ENCODE data around the gene PKP4.

PKP4 gene

DNA sequence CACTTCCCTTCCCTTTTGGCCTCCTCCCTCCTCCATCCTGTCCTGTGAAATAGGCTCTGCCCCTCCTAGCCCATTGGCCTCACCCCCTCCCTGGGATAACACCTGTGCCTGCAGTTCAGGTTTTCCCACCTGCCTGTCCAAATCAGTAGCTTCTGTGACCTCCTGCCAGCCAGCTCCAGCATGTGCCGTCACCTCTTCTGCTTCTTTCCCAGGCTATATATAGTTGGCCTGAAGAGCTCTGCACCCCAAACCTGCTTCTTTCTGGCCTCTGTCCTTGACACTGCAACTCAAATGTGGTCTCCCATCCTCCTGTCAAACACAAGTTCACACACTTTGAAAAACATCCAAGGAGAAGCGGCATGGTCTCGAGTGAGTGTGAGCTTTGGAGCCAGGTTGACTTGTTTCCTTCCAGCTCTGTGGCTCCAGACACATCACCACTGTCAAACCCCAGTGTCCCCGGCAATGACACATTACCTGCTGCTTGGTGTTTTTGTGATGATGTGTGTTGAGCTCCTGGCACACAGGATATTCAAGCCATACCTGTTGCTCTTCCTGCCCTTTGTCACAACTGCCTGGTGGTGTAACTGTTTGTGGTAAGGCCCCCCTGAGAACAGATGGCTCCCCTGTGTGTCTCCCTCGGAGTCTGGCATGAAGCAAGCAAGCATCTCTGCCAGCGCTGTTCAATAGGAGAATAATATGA, 194.8 kb downstream of the PKP4 start:
- Histone ChIP-seq H3K4me3 (ENCODE audit: low read depth, low read length) (no peak overlapping the region), H3K9me3 (no peaks in the 10 kb centered on the region), H3K36me3 (no peaks in the 10 kb centered on the region), H3K4me1 (peaks cover 3% of the 10 kb centered on the region; the same call in 1 of the 2 replicates), H3K27me3 (no peaks in the 10 kb centered on the region)
- no peak for DNase-seq
- no peak for TF ChIP-seq CTCF (IDR thresholded peaks at IDR 0.05; ENCODE audit: low read depth, low read length)

DNA sequence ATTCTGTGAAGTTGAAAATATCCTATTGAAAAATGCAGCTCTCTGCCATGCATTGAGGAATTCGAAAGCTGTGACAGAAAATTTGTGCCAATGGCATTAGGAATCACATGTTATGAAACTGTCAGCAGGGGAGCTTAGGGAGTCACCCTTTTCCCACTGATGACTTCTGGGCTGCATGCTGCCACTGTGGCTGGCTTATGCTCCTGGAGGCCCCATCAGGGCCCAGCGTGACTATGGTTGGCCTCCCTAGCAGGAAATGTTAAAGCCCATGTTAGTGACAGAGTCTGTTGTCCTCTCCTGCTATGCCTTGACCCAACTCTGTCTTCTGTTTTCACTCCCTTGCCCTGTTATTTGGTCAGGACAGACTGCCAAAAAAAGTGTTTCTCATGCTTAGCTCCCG, 198.9 kb downstream of the PKP4 start:
- no peak overlapping the region for H3K4me3 ChIP-seq (ENCODE audit: low read depth, low read length)
- no peak for DNase-seq
- peaks cover 3% of the 10 kb centered on the region; the same call in 1 of the 2 replicates for H3K4me1 ChIP-seq
- H3K9me3 ChIP-seq = no peaks in the 10 kb centered on the region
- no peaks in the 10 kb centered on the region for H3K36me3 ChIP-seq
- TF ChIP-seq CTCF (IDR thresholded peaks at IDR 0.05; ENCODE audit: low read depth, low read length) = no peak
- H3K27me3 ChIP-seq = no peaks in the 10 kb centered on the region

- no peaks in the 10 kb centered on the region for H3K27me3 ChIP-seq
- no peak for TF ChIP-seq CTCF (IDR thresholded peaks at IDR 0.05; ENCODE audit: low read depth, low read length)
- H3K4me3 ChIP-seq (ENCODE audit: low read depth, low read length) = no peak overlapping the region
- H3K4me1 ChIP-seq = peaks cover 3% of the 10 kb centered on the region; the same call in 1 of the 2 replicates
- no peaks in the 10 kb centered on the region for H3K9me3 ChIP-seq
- no peaks in the 10 kb centered on the region for H3K36me3 ChIP-seq
- DNase-seq = no peak
Observed at GRCh38 chr2:158656492-158657229, 199.9 kb downstream of the PKP4 start.

GRCh38 chr2:158658396-158658795, 201.6 kb downstream of the PKP4 start:
- no peaks in the 10 kb centered on the region for H3K36me3 ChIP-seq
- H3K4me1 ChIP-seq = no peaks in the 10 kb centered on the region
- DNase-seq = no peak
- no peaks in the 10 kb centered on the region for H3K27me3 ChIP-seq
- TF ChIP-seq CTCF (IDR thresholded peaks at IDR 0.05; ENCODE audit: low read depth, low read length) = no peak
- no peaks in the 10 kb centered on the region for H3K9me3 ChIP-seq
- H3K4me3 ChIP-seq (ENCODE audit: low read depth, low read length) = no peak overlapping the region

DNA sequence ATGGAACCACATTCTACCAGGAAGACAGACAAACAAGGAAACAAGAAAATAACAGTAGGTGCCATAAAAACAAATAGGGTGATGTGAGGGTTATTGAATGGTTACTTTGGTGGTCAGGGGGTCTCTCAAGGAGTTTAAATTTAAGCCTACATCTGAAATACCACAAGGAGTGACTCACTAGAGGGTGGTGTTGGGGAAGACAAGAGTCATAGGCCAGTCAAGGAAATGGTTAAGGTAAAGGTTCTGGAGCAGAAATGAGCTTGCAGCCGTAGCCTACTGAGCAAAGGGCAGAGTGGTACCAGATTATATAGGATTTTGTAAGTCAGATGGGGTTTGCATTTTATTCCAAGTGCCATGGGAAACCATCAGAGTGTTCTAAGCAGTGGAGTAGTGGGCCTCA, 202.7 kb downstream of the PKP4 start:
- Histone ChIP-seq H3K9me3 (no peaks in the 10 kb centered on the region), H3K4me3 (ENCODE audit: low read depth, low read length) (no peak overlapping the region), H3K4me1 (no peaks in the 10 kb centered on the region), H3K27me3 (no peaks in the 10 kb centered on the region), H3K36me3 (no peaks in the 10 kb centered on the region)
- DNase-seq = no peak
- TF ChIP-seq CTCF (IDR thresholded peaks at IDR 0.05; ENCODE audit: low read depth, low read length) = no peak

GRCh38 chr2:158661231-158661630, 204.5 kb downstream of the PKP4 start:
- H3K4me3 ChIP-seq (ENCODE audit: low read depth, low read length) = no peak overlapping the region
- H3K4me1 ChIP-seq = no peaks in the 10 kb centered on the region
- no peaks in the 10 kb centered on the region for H3K9me3 ChIP-seq
- no peaks in the 10 kb centered on the region for H3K36me3 ChIP-seq
- no peaks in the 10 kb centered on the region for H3K27me3 ChIP-seq
- TF ChIP-seq CTCF (IDR thresholded peaks at IDR 0.05; ENCODE audit: low read depth, low read length) = no peak
- DNase-seq = no peak

Measured in BE2C (cell line).